Body of pancreas (tissue), 4 donors: ENCODE results near the gene BARHL1.

Source experiments
- CTCF ChIP-seq, 7 experiments: fragments of 450-650 bp in 4 of 7; fragments of 200-600 bp in 3 of 7; sonication (generic) in 3 of 7; IDR thresholded peaks; one replicate each; pipeline ENCODE4 v1.5.1; 2016 to 2019; ENCODE audit warnings: antibody characterized with exemption in 7 of 7
- POLR2A ChIP-seq, 3 donors: fragments of 450-650 bp; IDR thresholded peaks; one replicate each; pipeline ENCODE4 v1.6.1; 2016; ENCODE audit warnings: antibody characterized with exemption in 3 of 3, mild to moderate bottlenecking in 2 of 3

DNA sequence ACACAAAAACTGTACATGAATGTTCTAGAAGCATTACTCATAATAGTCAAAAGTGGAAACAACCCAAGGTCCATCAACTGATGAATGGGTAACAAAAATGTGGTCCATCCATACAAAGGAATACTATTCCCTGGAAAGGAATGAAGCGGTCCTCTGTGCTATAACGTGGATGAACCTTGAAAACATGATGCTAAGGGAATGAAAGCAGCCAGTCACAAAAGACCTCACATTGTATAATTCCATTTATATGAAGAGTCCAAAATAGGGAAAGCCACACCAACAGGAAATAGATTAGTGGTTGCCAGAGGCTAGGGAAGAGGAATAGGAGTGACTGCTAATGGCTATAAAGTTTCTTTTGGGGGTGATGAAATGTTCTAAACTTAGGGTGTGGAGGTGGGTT, 22.7 kb upstream of the BARHL1 start:
- TF ChIP-seq POLR2A (IDR thresholded peaks at IDR 0.05) (no peak), CTCF (IDR thresholded peaks at IDR 0.05) (no peak)
